GM12801 (cell line): ENCODE results near the gene BRINP3.

ENCODE experiments used
- CTCF ChIP-seq: IDR thresholded peaks from one replicate; pipeline ENCODE4 v1.5.1; 2011; ENCODE audit warnings: control low read depth; ENCODE audit not compliant: insufficient read length; ENCODE audit errors: extremely low read depth

BRINP3 gene

DNA sequence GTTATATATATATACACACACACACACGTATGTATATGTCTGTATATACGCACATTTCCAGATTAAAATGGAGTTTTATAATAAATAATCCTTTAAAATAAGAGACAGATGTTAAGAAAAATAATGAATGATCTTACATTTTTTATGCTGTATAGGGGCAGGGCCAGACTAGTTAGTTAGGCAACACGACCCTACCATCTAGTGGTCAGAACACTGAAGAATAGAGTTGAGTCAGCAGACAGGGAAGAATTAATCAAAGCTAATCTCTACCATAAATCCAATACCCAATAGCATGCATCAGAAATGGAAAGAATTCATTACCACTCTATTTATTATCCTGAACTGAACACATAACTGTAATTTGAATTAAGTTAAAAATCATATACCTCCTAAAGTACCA, 156.7 kb downstream of the BRINP3 start:
- no peak for TF ChIP-seq CTCF

DNA sequence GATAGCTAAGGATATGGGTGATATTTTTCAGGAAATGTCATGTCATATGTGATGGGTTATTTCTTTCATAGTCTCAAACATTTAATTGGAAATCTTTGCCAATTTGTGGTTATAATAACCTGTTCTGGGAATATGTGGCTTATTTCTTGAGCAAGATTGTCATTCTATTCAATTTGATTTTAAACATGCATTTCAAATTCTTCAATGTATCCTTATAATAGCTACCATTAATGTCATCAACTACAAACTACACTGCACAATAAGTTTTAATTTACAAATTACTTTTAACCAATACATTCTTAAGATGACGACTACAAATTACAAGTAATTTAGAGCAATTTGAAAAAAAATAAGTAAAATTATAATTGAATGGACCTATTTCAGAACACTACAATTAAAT, 164.9 kb downstream of the BRINP3 start:
- no peak for TF ChIP-seq CTCF

DNA sequence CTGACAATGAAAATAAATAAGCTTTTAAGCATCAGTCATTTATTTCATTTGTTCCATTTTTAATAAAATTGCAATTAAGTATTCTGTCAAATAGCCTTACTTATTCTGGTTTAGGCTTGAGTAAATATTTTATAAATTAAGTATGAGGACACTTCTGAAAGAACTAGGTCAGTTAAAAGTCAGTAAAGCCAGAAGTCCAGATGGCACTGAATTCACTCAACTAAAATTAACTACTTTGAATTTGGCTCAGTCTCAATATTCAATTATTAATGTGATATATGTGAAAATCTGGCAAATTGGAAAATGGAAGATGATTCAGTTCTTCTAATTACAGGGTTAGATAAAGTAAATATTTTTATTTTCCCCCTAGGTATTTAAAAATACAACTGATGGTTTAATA, 174.2 kb downstream of the BRINP3 start:
- TF ChIP-seq CTCF: no peak

DNA sequence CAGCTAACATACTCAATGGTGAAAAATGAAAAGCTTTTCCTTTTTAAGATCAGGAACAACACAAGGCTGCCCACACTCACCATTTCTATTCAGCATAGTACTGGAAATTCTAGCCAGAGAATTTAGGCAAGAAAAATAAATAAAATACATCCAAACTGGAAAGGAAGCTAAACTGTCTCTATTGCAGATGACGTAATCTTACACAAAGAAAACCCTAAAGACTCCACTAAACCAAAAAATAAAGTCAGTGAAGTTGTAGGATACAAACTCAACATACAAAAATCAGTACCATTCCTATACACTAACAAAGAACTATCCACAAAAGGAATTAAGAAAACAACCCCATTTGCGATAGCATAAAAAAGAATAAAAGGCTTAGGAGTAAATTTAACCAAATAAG, 181.2 kb downstream of the BRINP3 start:
- TF ChIP-seq CTCF: no peak

DNA sequence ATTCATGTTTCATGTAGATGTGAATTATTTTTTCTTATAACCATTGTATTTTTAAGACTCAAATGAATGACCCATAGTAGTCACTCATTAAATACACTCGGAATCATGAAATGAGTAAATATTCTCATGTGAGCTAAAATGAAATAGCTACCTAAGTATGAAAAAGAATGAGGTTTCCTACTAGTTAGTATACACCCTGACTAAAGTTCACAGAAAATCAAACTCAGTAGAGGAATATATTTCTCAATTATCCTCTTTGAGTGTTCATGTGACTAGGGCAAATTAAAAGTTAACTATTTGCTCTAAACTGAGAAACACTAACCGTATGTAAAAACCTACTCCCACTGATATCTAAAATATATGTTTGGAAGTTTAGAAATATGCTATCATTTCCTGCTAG, 187.8 kb downstream of the BRINP3 start:
- TF ChIP-seq CTCF: no peak

- TF ChIP-seq CTCF: no peak
Observed at GRCh38 chr1:190286111-190286510, 191.6 kb downstream of the BRINP3 start.

DNA sequence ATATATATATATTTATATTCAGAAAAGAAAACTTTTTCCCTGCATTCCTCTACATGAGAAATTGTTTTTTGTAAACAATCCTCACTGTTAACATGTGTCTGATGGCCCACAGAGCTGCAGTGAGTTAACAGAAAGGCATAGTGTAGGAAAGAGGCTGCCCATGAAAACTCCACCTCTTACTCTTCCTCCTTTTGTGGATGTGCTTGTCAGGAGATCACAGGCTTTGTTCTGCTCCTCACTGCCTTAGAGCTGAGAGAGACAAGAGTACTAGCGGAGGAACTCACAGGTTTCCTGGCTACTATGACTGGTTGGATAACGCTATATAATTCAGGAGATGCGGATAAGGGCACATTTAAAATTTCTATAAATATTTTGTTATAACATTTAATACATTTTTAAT, 200.6 kb downstream of the BRINP3 start:
- TF ChIP-seq CTCF: no peak

DNA sequence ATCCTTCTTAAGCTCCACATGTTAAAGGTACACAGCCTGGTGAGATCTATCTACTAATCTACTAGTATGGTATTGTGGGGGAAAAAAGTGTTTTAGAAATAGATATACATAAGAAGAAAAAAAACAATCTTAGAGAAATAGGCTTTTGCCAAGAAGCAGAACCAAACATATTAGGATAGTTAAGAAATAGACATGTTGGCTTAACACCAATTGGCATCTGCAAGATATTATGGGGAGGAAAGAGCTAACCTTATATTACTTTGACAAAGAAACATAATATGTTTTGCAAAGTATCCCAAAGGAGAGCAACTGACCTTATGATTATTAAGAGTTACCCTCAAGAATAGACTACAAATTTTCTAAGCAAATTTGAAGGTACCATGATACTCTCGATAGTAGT, 202.9 kb downstream of the BRINP3 start:
- TF ChIP-seq CTCF: no peak
